GM19240 (cell line): ENCODE results near the gene CCDC182.

Experiments used
- DNase-seq: peaks from one replicate; pipeline ENCODE4 v3.0.0; 2011; ENCODE audit warnings: low spot score; ENCODE audit not compliant: insufficient read length

The CCDC182 gene

GRCh38 chr17:57745242-57745641, at the start of gene CCDC182:
Gene CCDC182 (minus strand): TSS chr17:57745299. CDS start chr17:57745272, 27 bp downstream.
- DNase-seq, result no peak

- DNase-seq, result no peak
Measured at GRCh38 chr17:57794841-57795240, 49.7 kb upstream of the CCDC182 start.

GRCh38 chr17:57788725-57789124, 43.6 kb upstream of the CCDC182 start:
- DNase-seq, result no peak

- no peak for DNase-seq
Measured at GRCh38 chr17:57785022-57785421, 39.9 kb upstream of the CCDC182 start.

- DNase-seq, result no peak
Measured at GRCh38 chr17:57784226-57784895, 39.3 kb upstream of the CCDC182 start.

GRCh38 chr17:57783338-57783742, 38.2 kb upstream of the CCDC182 start:
- DNase-seq, result peak; percentile 29

- DNase-seq, result no peak
Measured at GRCh38 chr17:57782647-57783337, 37.7 kb upstream of the CCDC182 start.

GRCh38 chr17:57782062-57782490, 37.0 kb upstream of the CCDC182 start:
- DNase-seq, result no peak

- DNase-seq, result no peak
Measured at GRCh38 chr17:57781386-57782061, 36.4 kb upstream of the CCDC182 start.

GRCh38 chr17:57779706-57780105, 34.6 kb upstream of the CCDC182 start:
- DNase-seq, result no peak

- no peak for DNase-seq
Measured at GRCh38 chr17:57778306-57778705, 33.2 kb upstream of the CCDC182 start.

- no peak for DNase-seq
Measured at GRCh38 chr17:57776366-57776765, 31.3 kb upstream of the CCDC182 start.

- DNase-seq, result no peak
Measured at GRCh38 chr17:57774872-57775271, 29.8 kb upstream of the CCDC182 start.

GRCh38 chr17:57773557-57773956, 28.5 kb upstream of the CCDC182 start:
- no peak for DNase-seq

- DNase-seq, result no peak
Measured at GRCh38 chr17:57772774-57773173, 27.7 kb upstream of the CCDC182 start.

GRCh38 chr17:57767561-57767960, 22.5 kb upstream of the CCDC182 start:
- no peak for DNase-seq

GRCh38 chr17:57766318-57766943, 21.3 kb upstream of the CCDC182 start:
- DNase-seq, result no peak

GRCh38 chr17:57762452-57763395, 17.6 kb upstream of the CCDC182 start:
- no peak for DNase-seq

GRCh38 chr17:57761887-57762286, 16.8 kb upstream of the CCDC182 start:
- no peak for DNase-seq

GRCh38 chr17:57760046-57760445, 14.9 kb upstream of the CCDC182 start:
- DNase-seq, result no peak

- DNase-seq, result no peak
Measured at GRCh38 chr17:57758654-57759053, 13.6 kb upstream of the CCDC182 start.
